HCT116 (cell line): ENCODE measurements around the gene FLNA. TPM values are rescaled to one million over a fixed set of nuclear protein-coding genes. Genes with fewer than 3 reads are reported as not detected.
A peak's percentile ranks its signal among the peaks of the same experiment; 100 is the strongest.

ENCODE experiments used
- ATAC-seq: fragments of 200-7000 bp; cut with Tn5 transposase; 2 replicates; pipeline ENCODE4 v1.9.1; 2020; ENCODE audit warnings: mild to moderate bottlenecking, moderate library complexity
- BruUV-seq: library from RNA; stranded (reverse); fragments of 400-500 nt; replicated peaks from 2 replicates; lab custom pipeline; 2021; lab: Mats Ljungman, UMichigan
- CTCF ChIA-PET: fragments of 300-600 bp; sonication (Branson Sonifier 250); formaldehyde crosslinking; loops from one replicate; lab custom pipeline; 2021; ENCODE audit warnings: antibody characterized with exemption; lab: Charles Lee
- POLR2A ChIA-PET: fragments of 300-600, 350-600 bp; sonication (Branson Sonifier 250); formaldehyde crosslinking; loops from one replicate; lab custom pipeline; 2021; ENCODE audit warnings: antibody characterized with exemption; lab: Charles Lee
- RAD21 ChIA-PET, 2 experiments: fragments of 300-600 bp; sonication (Branson Sonifier 250); formaldehyde crosslinking; loops; one replicate each; lab custom pipeline; 2023; ENCODE audit warnings: low total read pairs in 2 of 2; ENCODE audit not compliant: uncharacterized antibody in 2 of 2, unreplicated experiment in 2 of 2, low non-redundant PET in 1 of 2; lab: Charles Lee
- DNase-seq: peaks from one replicate; pipeline ENCODE4 v3.0.0-alpha.2; 2010; ENCODE audit warnings: low read depth, low spot score
- H2AFZ ChIP-seq: fragments of 200-600 bp; shearing (Covaris generic), sonication (generic); 2 replicates; pipeline ENCODE4 v1.6.1; 2017; ENCODE audit warnings: low read depth, mixed run types, mixed read lengths, antibody characterized with exemption, low read length; ENCODE audit not compliant: poor library complexity, severe bottlenecking
- H3K27ac ChIP-seq: 2 replicates; pipeline ENCODE4 v1.5.1; 2012; ENCODE audit warnings: low read depth, low read length
- H3K27me3 ChIP-seq: fragments of 200-600 bp; sonication (generic); 2 replicates; pipeline ENCODE4 v1.6.1; 2016; ENCODE audit warnings: mixed run types, low read length, mixed read lengths; ENCODE audit not compliant: insufficient read depth
- H3K36me3 ChIP-seq, 2 experiments: fragments of 200-500 bp in 1 of 2; fragments of 200-600 bp in 1 of 2; sonication (Bioruptor generic) in 1 of 2; sonication (generic) in 1 of 2; 2 replicates each; pipeline versions ENCODE4 v1.5.1 to v1.6.1; 2014 to 2016; ENCODE audit warnings: low read length in 2 of 2, inconsistent platforms in 1 of 2, mixed read lengths in 1 of 2, mixed run types in 1 of 2; ENCODE audit not compliant: insufficient read depth in 2 of 2, control insufficient read depth in 1 of 2
- H3K4me1 ChIP-seq, 2 experiments: fragments of 200-600 bp in 1 of 2; sonication (generic) in 1 of 2; 2 replicates each; pipeline versions ENCODE4 v1.5.1 to v1.6.1; 2012 to 2017; ENCODE audit warnings: low read length in 2 of 2, inconsistent platforms in 1 of 2, mild to moderate bottlenecking in 1 of 2, mixed read lengths in 1 of 2, mixed run types in 1 of 2, moderate library complexity in 1 of 2; ENCODE audit not compliant: insufficient read depth in 2 of 2, control insufficient read depth in 1 of 2
- H3K4me2 ChIP-seq: fragments of 200-600 bp; sonication (generic); 2 replicates; pipeline ENCODE4 v1.6.1; 2017; ENCODE audit warnings: mixed run types, low read length, mixed read lengths
- H3K4me3 ChIP-seq, 2 experiments: fragments of 200-600 bp in 1 of 2; sonication (generic) in 1 of 2; replicated peaks in 1 of 2; 2 replicates each; pipeline ENCODE4 v1.5.1; 2011 to 2016; ENCODE audit warnings: low read length in 2 of 2, control low read depth in 1 of 2, low read depth in 1 of 2, mild to moderate bottlenecking in 1 of 2, mixed read lengths in 1 of 2, mixed run types in 1 of 2
- H3K79me2 ChIP-seq: fragments of 200-600 bp; sonication (generic); 2 replicates; pipeline ENCODE4 v1.6.1; 2017; ENCODE audit warnings: mild to moderate bottlenecking, mixed run types, low read length, moderate library complexity, mixed read lengths; ENCODE audit not compliant: insufficient read depth
- H3K9ac ChIP-seq: fragments of 200-600 bp; sonication (generic); 2 replicates; pipeline ENCODE4 v1.6.1; 2016; ENCODE audit warnings: low read length, mixed read lengths
- H3K9me2 ChIP-seq: fragments of 200-600 bp; sonication (generic), shearing (Covaris generic); 2 replicates; pipeline ENCODE4 v1.6.1; 2017; ENCODE audit warnings: mixed run types, mild to moderate bottlenecking, moderate library complexity; ENCODE audit not compliant: insufficient read depth
- H3K9me3 ChIP-seq, 2 experiments: fragments of 200-500 bp in 1 of 2; fragments of 200-600 bp in 1 of 2; sonication (Bioruptor generic) in 1 of 2; sonication (generic) in 1 of 2; 2 replicates each; pipeline ENCODE4 v1.6.1; 2014 to 2017; ENCODE audit warnings: low read length in 2 of 2, mixed read lengths in 2 of 2, inconsistent platforms in 1 of 2, low read depth in 1 of 2, mild to moderate bottlenecking in 1 of 2, mixed run types in 1 of 2, moderate library complexity in 1 of 2; ENCODE audit not compliant: control insufficient read depth in 1 of 2, insufficient read depth in 1 of 2
- H4K20me1 ChIP-seq: fragments of 200-600 bp; sonication (generic), shearing (Covaris generic); 2 replicates; pipeline ENCODE4 v1.6.1; 2017; ENCODE audit warnings: mixed run types, mild to moderate bottlenecking, moderate library complexity; ENCODE audit not compliant: insufficient read depth
- CBX3 ChIP-seq: IDR thresholded peaks from 2 replicates; pipeline ENCODE4 v1.6.1; 2012; ENCODE audit warnings: low read depth
- CEBPB ChIP-seq: IDR thresholded peaks from 2 replicates; pipeline ENCODE4 v1.6.1; 2012; ENCODE audit warnings: low read depth
- EGR1 ChIP-seq: IDR thresholded peaks from 2 replicates; pipeline ENCODE4 v1.6.1; 2012; ENCODE audit warnings: low read depth
- ELF1 ChIP-seq: IDR thresholded peaks from 2 replicates; pipeline ENCODE4 v1.6.1; 2012; ENCODE audit warnings: low read depth, borderline replicate concordance
- JUND ChIP-seq: IDR thresholded peaks from 2 replicates; pipeline ENCODE4 v1.6.1; 2012
- POLR2A ChIP-seq: IDR thresholded peaks from 2 replicates; pipeline ENCODE4 v1.7.0; 2011; ENCODE audit warnings: borderline replicate concordance; ENCODE audit not compliant: insufficient read depth, insufficient read length; ENCODE audit errors: extremely low read depth
- POLR2AphosphoS5 ChIP-seq: IDR thresholded peaks from 2 replicates; pipeline ENCODE4 v1.6.1; 2011; ENCODE audit warnings: mild to moderate bottlenecking, low read depth, low read length, moderate library complexity
- RAD21 ChIP-seq: IDR thresholded peaks from 2 replicates; pipeline ENCODE4 v1.6.1; 2012; ENCODE audit warnings: low read depth, mild to moderate bottlenecking
- SIN3A ChIP-seq: IDR thresholded peaks from 2 replicates; pipeline ENCODE4 v1.6.1; 2012; ENCODE audit warnings: low read depth
- SP1 ChIP-seq: IDR thresholded peaks from 2 replicates; pipeline ENCODE4 v1.6.1; 2012; ENCODE audit warnings: low read depth
- SRF ChIP-seq: IDR thresholded peaks from 2 replicates; pipeline ENCODE4 v1.6.1; 2012; ENCODE audit warnings: low read depth
- TCF7L2 ChIP-seq: IDR thresholded peaks from 2 replicates; pipeline ENCODE4 v1.7.0; 2011; ENCODE audit warnings: borderline replicate concordance, inconsistent platforms; ENCODE audit not compliant: insufficient read depth, insufficient read length; ENCODE audit errors: extremely low read depth
- YY1 ChIP-seq: IDR thresholded peaks from 2 replicates; pipeline ENCODE4 v1.6.1; 2011; ENCODE audit warnings: low read length, low read depth, moderate library complexity, mild to moderate bottlenecking; ENCODE audit not compliant: insufficient replicate concordance; ENCODE audit errors: extremely low read depth
- ZFX ChIP-seq: fragments of 450-650 bp; IDR thresholded peaks from 2 replicates; pipeline ENCODE4 v1.6.1; 2017
- ZNF274 ChIP-seq: fragments of 200-500 bp; sonication (Bioruptor generic); IDR thresholded peaks from 2 replicates; pipeline ENCODE4 v1.6.1; 2014; ENCODE audit warnings: mild to moderate bottlenecking, low read depth, low read length, inconsistent platforms
- intact Hi-C: fragments of 100-400 bp; cut with micrococcal nuclease; formaldehyde crosslinking; loops from 2 replicates; pipeline ENCODE4 v1.10.0; 2022
- total RNA-seq: library from RNA; stranded (reverse); gene quantifications from one replicate; pipeline ENCODE4 v1.2.1, GENCODE V29; 2021; ENCODE audit not compliant: unreplicated experiment
- TF ChIP-seq, protein P1 (sequence below): IDR thresholded peaks from 2 replicates; pipeline ENCODE4 v1.6.1; 2012
- TF ChIP-seq, protein P2 (sequence below): IDR thresholded peaks from 2 replicates; pipeline ENCODE4 v1.6.1; 2012; ENCODE audit warnings: low read depth
- TF ChIP-seq, protein P3 (sequence below), 3 experiments: fragments of 200-600 bp in 1 of 3; sonication (generic) in 1 of 3; IDR thresholded peaks in 2 of 3; conservative IDR thresholded peaks in 1 of 3; 2 replicates each; pipeline ENCODE4 v1.5.1; 2012 to 2017; ENCODE audit warnings: low read depth in 2 of 3, low read length in 2 of 3, antibody characterized with exemption in 1 of 3, borderline replicate concordance in 1 of 3, control low read depth in 1 of 3, mild to moderate bottlenecking in 1 of 3, mixed read lengths in 1 of 3, mixed run types in 1 of 3, moderate library complexity in 1 of 3; ENCODE audit not compliant: insufficient read depth in 1 of 3
- TF ChIP-seq, protein P4 (sequence below): IDR thresholded peaks from 2 replicates; pipeline ENCODE4 v1.6.1; 2011; ENCODE audit warnings: mild to moderate bottlenecking, low read length, moderate library complexity; ENCODE audit not compliant: insufficient replicate concordance; ENCODE audit errors: extremely low read depth

Gene FLNA
- total RNA-seq, 1 experiment from 2014 or later: 546 TPM

DNA sequence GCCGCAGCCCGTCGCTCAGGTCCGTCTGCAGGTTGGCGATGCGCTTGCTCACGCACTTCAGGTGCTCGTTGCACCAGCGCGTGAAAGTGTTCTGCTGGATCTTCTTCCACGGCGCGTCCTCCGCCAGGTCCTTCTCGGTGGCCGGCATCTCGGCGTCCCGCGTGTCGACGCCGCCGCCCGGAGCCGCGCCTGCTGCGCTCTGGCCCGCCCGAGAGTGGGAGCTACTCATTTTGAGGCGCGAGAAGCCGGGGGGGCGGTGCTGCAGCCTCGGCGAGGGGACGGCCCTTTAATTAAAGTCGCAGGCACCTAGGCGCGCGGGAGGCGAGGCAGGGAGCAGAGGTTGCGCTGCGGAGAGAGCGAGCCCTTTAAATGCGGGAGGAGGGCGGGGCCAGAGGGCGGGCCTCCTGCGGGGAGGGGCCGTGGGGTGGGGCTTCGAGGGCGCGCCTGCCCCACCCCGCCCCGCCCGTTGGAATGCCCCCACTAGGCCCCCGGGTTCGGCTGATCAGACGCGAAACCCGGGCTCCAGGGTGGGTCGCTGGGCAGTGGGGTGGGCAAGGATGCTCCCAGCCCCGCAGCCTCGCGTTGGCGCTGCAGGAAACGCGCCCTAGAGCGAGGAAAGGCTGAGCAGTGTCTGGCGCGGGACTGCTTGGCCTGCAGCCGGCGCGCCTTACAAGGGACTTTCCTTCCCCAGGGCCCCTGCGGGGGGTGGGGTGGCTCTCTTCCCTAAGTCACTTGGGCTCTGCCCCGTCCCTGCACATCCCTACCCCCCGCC is 3.2 kb downstream of the FLNA start:
- CTCF ChIA-PET: interaction anchor here (0.7 kb wide), 1 partner anchor 64 kb away, joined by 3 read pairs; no protein-coding TSS in a partner anchor
- Histone ChIP-seq H3K9me2 (no peaks in the 10 kb centered on the region), H3K36me3 (peaks cover 6 to 18% of the 10 kb centered on the region in 2 experiments; a peak in 2 of 4 replicates), H3K9ac (peak overlapping the region; percentile 77), H3K27ac (peak overlapping the region; percentile 82), H3K79me2 (peaks cover 47% of the 10 kb centered on the region), H2AFZ (no peak overlapping the region), H3K4me1 (peaks cover 14 to 54% of the 10 kb centered on the region in 2 experiments), H4K20me1 (no peaks in the 10 kb centered on the region), H3K4me3 (peak overlapping the region; percentile 74 to 78), H3K27me3 (no peaks in the 10 kb centered on the region), H3K4me2 (peak overlapping the region; percentile 94), H3K9me3 (no peaks in the 10 kb centered on the region)
- BruUV-seq: no TSS peak
- POLR2A ChIA-PET: interaction anchor here (0.6 to 1.3 kb wide), 8 partner anchors 8 to 391 kb away, joined by 3 to 13 read pairs (median 4); partner anchors contain the start of genes EMD, RPL10 and SLC10A3
- RAD21 ChIA-PET: interaction anchor here in 1 of 2 experiments (0.6 kb wide), 1 partner anchor 364 kb away, joined by 4 read pairs; no protein-coding TSS in a partner anchor
- DNase-seq: peak; percentile 76
- intact Hi-C loops: no loop called here
- peak; percentile 49 for ATAC-seq
- TF ChIP-seq SIN3A (no peak), ZFX (no peak), POLR2A (peak; percentile 93), EGR1 (no peak), CEBPB (no peak), YY1 (peak; percentile 56), JUND (no peak), CBX3 (no peak), SRF (no peak), RAD21 (no peak), ELF1 (no peak), SP1 (no peak), ZNF274 (no peak), TCF7L2 (no peak), POLR2AphosphoS5 (peak; percentile 96)
- TF ChIP-seq, protein P1, sequence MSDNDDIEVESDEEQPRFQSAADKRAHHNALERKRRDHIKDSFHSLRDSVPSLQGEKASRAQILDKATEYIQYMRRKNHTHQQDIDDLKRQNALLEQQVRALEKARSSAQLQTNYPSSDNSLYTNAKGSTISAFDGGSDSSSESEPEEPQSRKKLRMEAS: no peak
- TF ChIP-seq, protein P2, sequence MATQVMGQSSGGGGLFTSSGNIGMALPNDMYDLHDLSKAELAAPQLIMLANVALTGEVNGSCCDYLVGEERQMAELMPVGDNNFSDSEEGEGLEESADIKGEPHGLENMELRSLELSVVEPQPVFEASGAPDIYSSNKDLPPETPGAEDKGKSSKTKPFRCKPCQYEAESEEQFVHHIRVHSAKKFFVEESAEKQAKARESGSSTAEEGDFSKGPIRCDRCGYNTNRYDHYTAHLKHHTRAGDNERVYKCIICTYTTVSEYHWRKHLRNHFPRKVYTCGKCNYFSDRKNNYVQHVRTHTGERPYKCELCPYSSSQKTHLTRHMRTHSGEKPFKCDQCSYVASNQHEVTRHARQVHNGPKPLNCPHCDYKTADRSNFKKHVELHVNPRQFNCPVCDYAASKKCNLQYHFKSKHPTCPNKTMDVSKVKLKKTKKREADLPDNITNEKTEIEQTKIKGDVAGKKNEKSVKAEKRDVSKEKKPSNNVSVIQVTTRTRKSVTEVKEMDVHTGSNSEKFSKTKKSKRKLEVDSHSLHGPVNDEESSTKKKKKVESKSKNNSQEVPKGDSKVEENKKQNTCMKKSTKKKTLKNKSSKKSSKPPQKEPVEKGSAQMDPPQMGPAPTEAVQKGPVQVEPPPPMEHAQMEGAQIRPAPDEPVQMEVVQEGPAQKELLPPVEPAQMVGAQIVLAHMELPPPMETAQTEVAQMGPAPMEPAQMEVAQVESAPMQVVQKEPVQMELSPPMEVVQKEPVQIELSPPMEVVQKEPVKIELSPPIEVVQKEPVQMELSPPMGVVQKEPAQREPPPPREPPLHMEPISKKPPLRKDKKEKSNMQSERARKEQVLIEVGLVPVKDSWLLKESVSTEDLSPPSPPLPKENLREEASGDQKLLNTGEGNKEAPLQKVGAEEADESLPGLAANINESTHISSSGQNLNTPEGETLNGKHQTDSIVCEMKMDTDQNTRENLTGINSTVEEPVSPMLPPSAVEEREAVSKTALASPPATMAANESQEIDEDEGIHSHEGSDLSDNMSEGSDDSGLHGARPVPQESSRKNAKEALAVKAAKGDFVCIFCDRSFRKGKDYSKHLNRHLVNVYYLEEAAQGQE: no peak
- TF ChIP-seq, protein P3, sequence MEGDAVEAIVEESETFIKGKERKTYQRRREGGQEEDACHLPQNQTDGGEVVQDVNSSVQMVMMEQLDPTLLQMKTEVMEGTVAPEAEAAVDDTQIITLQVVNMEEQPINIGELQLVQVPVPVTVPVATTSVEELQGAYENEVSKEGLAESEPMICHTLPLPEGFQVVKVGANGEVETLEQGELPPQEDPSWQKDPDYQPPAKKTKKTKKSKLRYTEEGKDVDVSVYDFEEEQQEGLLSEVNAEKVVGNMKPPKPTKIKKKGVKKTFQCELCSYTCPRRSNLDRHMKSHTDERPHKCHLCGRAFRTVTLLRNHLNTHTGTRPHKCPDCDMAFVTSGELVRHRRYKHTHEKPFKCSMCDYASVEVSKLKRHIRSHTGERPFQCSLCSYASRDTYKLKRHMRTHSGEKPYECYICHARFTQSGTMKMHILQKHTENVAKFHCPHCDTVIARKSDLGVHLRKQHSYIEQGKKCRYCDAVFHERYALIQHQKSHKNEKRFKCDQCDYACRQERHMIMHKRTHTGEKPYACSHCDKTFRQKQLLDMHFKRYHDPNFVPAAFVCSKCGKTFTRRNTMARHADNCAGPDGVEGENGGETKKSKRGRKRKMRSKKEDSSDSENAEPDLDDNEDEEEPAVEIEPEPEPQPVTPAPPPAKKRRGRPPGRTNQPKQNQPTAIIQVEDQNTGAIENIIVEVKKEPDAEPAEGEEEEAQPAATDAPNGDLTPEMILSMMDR (IDR thresholded peaks at IDR 0.05 in 2 of 3, conservative IDR thresholded peaks at IDR 0.05 in 1 of 3; ENCODE audit: borderline replicate concordance in 1 of 3, insufficient read depth in 1 of 3, low read depth in 2 of 3, low read length in 2 of 3): no peak
- TF ChIP-seq, protein P4, sequence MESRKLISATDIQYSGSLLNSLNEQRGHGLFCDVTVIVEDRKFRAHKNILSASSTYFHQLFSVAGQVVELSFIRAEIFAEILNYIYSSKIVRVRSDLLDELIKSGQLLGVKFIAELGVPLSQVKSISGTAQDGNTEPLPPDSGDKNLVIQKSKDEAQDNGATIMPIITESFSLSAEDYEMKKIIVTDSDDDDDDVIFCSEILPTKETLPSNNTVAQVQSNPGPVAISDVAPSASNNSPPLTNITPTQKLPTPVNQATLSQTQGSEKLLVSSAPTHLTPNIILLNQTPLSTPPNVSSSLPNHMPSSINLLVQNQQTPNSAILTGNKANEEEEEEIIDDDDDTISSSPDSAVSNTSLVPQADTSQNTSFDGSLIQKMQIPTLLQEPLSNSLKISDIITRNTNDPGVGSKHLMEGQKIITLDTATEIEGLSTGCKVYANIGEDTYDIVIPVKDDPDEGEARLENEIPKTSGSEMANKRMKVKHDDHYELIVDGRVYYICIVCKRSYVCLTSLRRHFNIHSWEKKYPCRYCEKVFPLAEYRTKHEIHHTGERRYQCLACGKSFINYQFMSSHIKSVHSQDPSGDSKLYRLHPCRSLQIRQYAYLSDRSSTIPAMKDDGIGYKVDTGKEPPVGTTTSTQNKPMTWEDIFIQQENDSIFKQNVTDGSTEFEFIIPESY: no peak
